Central memory CD4-positive, alpha-beta T cell (primary cell): Measurements from ENCODE around the gene SLC20A1.
"Not testable (repeated sequence)": the region's sequence is repeated elsewhere in the genome, so short reads cannot be mapped to it uniquely, and the experiment has no call there.

Source experiments
- DNase-seq: peaks from one replicate; pipeline ENCODE4 v3.0.0; 2022

The SLC20A1 gene

DNA sequence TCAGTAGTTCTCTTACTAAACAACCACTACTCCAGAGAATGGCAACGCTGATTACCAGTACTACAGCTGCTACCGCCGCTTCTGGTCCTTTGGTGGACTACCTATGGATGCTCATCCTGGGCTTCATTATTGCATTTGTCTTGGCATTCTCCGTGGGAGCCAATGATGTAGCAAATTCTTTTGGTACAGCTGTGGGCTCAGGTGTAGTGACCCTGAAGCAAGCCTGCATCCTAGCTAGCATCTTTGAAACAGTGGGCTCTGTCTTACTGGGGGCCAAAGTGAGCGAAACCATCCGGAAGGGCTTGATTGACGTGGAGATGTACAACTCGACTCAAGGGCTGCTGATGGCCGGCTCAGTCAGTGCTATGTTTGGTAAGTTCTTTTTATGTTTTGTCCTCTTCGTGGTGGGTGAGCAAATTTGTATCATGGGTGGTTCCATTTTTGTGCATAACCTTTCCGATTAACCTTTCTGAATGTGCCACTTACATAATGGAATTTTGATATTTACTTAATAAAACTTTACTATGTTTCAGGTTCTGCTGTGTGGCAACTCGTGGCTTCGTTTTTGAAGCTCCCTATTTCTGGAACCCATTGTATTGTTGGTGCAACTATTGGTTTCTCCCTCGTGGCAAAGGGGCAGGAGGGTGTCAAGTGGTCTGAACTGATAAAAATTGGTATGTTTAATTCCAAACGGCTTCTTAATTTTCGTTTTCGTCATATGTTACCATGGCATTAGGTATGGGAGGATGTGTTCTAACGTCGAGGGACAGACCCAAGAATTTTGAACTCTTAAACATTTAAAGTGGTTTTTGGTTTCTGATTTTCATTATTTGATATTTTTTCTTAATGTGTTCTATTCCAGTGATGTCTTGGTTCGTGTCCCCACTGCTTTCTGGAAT lies 1.3 kb downstream of the SLC20A1 start:
- no peak for DNase-seq

DNA sequence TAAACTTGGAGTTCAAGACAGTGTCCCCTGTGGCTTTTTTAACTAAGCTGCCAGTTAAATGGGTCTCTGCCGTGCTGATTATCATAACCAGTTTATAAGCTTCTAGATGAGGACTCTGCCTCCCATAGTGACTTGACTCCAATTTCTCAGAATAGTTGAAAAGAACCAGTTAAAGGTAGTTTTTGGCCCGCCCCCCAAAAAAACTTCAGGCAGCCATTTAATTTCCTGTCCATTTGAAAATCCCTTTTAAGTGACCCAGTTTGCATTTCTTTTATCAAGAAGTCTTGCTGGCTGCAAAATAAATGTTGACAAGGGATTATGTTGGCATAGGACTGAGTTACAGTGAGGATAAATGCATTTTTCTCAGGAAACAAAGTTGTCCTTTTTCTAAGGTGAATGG lies 2.3 kb downstream of the SLC20A1 start:
- DNase-seq, result no peak

DNA sequence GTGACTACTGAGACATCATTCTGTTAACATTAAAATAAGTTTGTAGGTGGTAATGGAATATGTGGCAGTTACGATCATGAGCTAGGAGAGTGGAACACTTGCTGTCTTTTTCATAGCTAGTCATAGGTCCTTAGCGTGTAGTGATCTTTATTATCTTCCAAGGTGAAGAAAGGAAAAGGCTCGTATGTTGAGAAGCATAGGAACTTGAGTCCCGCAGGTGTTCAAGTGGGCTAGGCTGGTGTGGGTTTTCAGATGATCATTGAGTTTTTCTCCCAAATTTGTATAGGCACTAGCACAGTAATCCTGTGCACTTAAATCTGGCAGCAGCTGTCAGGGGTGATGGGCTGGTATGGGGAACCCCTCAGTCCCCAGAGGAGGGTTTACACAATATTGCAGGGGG lies 10.9 kb downstream of the SLC20A1 start:
- no peak for DNase-seq

DNA sequence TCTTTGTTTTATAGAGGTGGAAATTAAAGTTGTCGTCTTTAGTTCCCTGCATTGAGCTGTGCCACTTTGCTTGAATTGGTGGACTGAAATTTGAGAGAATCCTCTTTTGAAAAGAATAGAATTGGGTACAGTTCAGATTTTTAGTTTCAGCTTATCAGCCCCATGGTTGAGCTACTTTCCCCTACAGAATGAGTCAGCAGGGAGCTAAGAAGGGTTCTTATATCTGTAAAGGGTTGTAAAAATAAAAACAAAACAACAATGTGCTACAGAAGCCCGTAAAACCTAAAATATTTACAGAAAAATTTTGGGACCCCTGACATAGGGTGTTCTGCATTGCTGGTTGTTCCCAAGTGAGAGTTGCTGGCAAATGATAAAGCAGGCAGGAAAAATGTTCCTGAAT lies 12.6 kb downstream of the SLC20A1 start:
- no peak for DNase-seq

DNA sequence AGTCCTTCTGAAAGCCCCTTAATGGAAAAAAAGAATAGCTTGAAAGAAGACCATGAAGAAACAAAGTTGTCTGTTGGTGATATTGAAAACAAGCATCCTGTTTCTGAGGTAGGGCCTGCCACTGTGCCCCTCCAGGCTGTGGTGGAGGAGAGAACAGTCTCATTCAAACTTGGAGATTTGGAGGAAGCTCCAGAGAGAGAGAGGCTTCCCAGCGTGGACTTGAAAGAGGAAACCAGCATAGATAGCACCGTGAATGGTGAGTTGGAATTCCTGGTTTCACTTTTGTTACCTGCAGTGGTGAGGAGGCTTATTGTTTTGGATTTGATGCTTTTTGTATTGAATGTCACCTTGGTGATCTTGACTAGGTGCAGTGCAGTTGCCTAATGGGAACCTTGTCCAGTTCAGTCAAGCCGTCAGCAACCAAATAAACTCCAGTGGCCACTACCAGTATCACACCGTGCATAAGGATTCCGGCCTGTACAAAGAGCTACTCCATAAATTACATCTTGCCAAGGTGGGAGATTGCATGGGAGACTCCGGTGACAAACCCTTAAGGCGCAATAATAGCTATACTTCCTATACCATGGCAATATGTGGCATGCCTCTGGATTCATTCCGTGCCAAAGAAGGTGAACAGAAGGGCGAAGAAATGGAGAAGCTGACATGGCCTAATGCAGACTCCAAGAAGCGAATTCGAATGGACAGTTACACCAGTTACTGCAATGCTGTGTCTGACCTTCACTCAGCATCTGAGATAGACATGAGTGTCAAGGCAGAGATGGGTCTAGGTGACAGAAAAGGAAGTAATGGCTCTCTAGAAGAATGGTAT lies 13.3 kb downstream of the SLC20A1 start:
- no peak for DNase-seq

DNA sequence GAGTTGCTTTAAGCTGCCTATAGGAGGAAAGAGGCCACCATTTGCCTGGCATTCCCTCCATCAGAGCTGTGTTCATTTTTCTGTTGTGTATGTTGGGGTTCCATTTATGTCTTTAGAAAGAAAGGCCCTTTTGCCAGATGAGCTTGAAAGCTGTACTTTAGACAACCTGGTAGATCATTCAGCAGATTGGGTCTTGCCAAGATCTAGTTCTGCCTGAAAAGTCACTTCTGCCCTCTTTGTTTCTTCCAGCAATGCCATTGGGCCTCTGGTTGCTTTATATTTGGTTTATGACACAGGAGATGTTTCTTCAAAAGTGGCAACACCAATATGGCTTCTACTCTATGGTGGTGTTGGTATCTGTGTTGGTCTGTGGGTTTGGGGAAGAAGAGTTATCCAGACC lies 14.4 kb downstream of the SLC20A1 start:
- no peak for DNase-seq

DNA sequence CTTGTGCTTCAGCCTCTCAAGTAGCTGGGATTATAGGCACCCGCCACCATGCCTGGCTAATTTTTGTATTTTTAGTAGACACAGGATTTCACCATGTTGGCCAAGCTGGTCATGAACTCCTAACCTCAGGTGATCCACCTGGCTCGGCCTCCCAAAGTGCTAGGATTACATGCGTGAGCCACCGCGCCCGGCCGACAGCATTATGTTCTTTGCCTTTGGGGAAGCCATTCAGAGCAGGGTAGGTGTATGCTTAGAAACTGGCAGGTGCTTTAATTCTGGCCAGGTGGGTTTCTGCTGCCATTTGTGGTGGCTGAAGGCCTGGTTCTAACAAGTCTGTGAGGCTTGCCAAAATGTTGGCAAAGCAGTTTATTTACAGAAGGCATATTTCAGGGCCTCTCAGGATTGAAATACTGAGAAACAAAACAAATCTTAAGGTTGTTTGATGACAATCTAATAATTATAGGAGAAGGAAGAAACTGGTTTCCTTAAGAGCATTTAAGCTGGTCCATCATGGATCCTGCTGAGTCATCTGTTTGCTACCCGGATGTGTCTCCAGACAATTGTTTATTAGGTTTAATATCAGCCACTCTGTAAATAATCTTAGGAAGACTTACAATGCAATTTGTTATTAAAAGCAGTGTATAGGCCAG lies 16.0 kb downstream of the SLC20A1 start:
- DNase-seq, result no peak

DNA sequence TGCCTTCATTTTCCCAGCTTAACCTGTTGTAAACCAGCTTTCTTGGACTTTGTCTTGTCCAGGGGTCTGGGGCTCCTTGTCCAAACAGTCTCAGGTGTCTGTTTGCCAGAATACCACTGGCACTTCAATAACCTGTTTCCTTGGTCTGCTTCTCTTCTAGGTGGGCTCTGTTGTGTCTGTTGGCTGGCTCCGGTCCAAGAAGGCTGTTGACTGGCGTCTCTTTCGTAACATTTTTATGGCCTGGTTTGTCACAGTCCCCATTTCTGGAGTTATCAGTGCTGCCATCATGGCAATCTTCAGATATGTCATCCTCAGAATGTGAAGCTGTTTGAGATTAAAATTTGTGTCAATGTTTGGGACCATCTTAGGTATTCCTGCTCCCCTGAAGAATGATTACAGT lies 17.0 kb downstream of the SLC20A1 start:
- no peak for DNase-seq

DNA sequence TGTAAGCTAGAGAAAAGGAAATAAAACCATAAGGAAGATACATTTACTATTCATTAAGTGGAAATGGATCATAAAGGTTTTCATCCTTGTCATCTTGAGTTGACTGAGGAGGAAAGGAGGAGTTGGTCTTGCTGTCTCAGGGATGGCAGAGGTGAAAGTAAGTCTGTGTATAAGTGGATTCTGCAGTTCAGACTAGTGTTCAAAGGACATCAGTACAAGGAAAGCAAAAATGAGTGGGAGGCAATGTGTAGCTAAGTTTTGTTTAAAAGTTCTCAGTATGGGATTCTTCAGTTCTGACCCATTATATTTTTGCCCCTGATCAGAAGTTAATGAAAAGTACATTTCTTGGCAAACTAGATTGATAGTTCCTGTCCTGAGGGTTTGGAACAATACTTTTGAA lies 18.9 kb downstream of the SLC20A1 start:
- no peak for DNase-seq

DNA sequence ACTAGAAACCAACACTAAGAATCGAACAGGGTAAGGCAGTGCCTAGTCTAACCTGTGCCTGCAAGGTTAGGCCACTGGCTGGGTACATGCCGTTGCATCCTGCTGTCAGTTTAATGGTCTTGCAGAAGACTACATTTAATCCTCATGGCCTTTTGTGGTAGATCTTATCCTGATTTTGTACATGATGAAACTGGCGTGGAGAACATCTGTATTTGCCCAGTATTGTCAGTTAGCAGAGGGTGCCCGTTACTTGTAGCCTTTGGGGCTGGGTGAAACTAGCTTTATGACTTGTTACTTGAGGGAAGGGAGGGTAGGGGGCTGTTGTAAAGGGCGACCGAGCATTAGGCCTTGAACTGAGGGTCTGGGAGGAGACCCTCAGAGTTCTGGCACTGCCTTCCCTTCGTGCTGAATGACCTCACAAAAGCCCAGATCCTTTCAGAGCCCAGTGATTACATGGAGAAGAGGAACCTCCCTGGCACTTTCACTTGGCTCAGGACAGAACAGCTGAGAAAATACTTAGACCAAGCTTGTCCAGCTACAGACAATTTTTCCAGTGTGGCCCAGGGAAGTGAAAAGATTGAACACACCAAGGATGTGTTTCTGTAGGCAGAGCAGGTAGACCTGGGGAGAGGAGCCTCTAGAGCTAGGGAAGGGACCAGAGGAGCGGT lies 19.5 kb downstream of the SLC20A1 start:
- DNase-seq, result no peak

DNA sequence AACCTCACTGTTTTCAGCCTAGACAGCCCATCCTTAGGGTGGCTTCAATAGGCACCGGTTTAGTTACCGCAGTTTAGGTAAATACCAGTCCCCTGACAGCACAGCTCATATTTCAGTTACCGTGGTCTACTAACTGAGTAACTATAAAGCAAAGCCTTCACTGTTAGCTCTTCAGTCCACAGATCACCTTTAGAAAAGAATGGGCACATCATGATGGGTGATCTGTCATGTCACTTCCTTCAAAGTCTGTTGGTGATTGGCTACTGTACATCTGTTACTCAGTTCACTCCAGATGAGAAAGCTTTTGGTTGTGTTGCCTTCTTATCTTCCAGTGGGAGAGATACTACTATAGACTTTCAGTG lies 21.0 kb downstream of the SLC20A1 start:
- DNase-seq, result no peak

DNA sequence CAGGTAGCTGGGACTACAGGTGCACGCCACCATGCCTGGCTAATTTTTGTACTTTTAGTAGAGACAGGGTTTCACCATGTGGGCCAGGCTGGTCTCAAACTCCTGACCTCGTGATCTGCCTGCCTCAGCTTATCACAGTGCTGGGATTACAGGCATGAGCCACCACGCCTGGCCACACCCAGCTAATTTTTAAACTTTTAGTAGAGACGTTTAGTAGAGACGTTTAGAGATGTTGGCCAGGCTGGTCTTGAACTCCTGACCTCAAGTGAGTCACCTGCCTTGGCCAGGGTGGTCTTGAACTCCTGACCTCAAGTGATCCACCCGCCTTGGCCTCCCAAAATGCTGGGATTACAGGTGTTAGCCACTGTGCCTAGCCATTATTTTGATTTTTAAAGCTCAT lies 21.8 kb downstream of the SLC20A1 start:
- not testable (repeated sequence) for DNase-seq

DNA sequence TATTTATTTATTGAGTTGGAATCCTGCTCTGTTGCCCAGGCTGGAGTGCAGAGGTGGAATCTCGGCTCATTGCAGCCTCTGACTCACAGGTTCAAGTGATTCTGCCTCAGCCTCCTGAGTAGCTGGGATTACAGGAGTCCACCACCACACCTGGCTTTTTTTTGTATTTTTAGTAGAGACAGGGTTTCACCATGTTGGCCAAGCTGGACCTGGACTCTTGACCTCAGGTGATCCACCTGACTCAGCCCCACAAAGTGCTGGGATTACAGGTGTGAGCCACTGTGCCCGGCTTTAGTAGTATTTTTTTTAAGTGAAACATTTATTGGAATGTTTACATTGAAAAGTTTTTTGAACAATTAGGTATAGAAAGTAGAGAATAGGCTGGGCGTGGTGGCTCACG lies 23.9 kb downstream of the SLC20A1 start:
- DNase-seq, result no peak

DNA sequence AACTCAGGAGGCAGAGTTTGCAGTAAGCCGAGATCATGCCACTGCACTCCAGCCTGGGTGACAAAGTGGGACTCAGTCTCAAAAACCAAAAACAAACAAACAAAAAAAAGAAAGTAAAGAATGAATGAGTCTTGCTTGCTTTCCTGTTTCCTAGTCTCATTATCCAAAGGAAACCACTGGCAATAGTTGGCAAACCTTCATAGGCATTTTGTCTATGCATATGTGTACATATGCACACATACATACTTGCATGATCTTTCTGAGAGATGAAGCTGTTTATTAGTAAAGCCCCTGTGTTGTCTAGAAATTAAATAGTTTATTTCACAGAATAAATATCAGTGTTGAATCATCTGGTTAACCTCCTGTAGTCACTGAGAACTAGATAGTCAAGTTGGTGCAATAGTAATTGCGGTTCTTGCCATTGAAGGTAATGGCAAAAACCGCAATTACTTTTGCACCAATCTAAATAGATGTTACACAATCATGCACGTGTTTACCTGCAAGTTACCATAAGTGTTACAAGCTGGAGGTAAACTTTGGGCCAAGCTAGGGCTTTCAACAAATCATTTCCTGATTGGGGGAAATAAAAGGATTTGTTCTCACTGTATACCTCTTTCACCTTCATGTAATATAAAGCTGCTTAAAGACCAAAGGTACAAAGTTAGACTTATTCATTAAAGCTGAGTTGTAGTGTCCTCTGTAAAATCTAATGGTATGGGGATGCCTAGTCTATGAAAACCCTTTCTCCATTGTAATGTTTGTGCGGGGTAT lies 24.7 kb downstream of the SLC20A1 start:
- no peak for DNase-seq

DNA sequence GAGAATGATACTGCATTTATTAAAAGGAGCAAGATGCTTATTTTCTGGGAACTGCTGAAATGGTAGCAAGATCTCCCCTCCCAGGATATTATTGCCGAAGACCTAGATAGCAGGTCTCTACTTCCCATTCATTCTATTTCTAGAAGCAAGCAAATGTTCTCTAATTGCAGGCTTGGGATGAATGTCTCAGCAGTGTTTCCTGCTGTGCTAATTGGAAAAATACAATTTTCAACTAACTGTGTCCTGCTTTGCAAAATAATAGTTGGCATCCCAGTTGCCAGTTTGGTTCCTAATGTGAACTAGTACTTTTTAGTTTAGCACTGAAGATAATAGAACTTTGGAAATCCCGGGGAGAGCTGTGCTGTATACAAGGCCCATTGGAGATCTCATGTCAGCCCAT lies 26.1 kb downstream of the SLC20A1 start:
- no peak for DNase-seq

DNA sequence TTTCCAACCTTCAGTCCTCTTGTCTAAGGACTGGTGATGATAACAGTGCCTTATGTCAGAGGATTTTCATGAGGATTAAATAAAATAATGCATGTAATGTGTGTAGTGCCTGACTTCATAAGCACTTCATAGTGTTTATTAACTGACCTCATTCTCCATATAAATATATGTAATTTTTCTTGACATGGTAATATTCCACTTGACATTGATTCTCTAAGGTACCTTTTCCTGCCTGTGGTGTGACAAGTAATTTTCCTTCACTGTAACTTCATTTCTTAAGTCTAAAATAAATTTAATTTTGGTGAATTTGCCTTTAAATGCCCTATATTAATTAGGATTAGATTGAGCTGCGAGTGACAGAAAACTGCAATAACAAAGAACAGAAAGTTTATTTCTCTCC lies 27.3 kb downstream of the SLC20A1 start:
- no peak for DNase-seq

DNA sequence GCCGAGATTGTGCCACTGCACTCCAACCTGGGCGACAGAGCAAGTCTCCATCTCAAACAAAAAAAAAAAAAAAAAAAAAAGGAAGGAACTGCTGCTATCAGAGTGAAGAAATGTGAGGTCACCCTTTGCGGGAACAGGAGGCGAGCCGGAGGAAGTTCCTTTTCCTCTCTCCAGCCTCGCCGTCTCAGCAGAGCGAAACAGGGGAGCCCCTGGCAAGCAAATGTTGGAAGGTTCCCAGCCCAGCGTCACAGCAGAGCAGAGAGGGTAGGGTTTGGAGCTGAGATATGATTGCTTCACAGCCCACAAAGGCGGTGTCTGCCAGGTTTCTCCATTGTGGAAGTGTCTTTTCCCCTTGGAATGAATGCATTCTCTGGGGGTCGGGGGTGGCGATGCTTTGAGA lies 28.5 kb downstream of the SLC20A1 start:
- no peak for DNase-seq

DNA sequence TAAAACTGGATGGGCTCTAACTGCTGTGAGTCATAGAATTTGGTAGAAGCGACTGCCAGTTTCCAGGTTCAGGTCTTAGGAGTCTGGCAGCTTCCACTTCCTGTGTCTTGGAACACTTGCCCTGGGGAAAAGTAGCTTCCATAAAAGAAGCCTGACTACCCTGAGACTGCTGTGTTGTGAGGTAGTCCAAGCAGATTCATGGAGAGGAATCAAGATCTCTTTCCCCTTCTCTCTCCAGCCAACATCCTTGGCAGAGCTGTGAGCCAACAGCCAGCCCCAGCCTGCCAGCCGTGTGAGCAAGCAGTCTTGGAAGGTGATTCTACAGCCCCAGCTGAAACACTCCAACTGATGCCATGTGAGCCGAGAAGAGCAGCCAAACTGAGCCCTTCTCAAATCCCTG lies 33.7 kb downstream of the SLC20A1 start:
- no peak for DNase-seq

DNA sequence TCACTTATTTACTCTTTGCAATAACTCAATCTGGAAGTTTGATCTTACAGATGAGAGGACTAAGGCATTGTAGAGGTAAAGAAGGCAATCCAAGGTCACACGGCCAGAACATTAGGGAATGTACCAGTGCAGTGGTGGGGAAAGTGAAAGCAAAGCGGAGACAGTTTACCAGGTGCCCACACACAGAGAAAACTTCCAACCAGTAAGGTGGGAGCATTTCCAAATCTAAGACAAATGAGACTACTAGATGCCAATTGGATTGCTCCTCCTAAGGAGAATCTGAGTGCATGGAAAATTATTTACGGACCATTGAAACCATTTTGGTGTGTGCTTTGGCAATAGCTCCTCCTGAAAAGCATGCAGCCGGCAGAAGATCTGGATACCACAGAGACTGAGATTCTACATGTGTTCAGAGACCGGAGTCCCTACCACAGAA lies 34.9 kb downstream of the SLC20A1 start:
- DNase-seq, result no peak

DNA sequence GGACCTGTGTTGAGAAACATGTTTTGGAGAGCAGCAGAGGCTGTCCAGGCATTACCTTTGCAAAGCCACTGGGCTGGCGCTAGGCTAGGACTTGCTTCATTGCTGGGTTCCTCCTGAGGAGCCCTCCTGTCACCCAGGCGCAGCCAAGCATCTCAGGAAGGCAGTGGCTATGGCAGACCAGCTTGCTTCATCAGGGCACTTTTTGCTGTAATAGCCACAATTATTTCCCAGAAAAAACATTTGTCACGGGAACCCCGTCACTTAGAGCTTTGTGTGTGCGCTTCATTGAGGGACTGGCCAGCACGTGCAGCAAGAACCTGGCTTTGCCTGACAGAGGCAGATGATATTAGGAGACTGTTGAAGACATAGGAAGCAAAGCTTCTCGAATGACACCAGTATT lies 36.4 kb downstream of the SLC20A1 start:
- no peak for DNase-seq

DNA sequence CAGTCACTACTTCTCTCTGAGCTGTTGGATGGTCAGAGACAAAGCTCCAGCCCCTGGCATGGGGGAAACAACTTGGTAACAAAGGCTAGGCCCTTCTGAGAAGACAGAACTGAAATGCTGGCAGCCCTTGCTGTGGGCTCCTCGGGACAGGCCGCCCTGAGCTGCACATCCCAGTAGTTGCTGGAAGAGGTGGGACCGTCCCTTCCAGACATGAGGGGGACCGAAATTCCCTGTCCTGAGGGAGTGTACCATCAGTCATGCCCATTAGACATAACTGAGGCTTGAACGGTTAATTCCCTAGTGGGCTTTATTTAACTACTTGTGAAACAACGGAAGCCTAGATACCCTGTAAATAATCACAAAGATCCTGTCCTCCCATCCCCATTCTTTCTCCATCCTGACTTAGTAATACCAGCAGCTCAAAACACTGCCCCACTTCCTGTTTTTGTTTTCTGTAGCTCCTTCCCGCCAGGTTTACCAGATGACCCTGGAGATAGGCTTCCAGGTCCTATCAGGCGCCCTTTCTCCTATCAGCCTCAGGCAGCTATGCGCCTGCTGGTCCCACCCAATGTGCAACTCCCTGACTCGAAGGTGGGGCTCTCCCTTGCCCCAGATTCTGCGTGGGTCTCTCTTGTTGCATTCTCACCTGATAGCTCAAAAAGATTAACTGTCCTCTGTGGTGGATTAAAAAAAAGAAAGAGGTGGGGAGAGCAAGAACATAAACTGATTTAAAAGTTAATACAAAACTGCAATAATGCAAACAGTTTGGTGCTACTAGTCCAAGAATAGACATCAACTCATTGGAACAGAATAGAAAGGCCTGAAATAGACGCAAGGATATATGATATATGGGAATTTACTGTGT lies 38.0 kb downstream of the SLC20A1 start:
- DNase-seq, result no peak
